Endothelial cell of umbilical vein (primary cell): Measurements from ENCODE around the gene MBD2. TPM values are rescaled to one million over a fixed set of nuclear protein-coding genes. Genes with fewer than 3 reads are reported as not detected.

ENCODE experiments used
- BruUV-seq: library from RNA; stranded (reverse); fragments of 400-500 nt; replicated peaks from 2 replicates; lab custom pipeline; 2021; lab: Mats Ljungman, UMichigan
- CTCF ChIA-PET: fragments of 300-600, 350-600 bp; sonication (Branson Sonifier 250); formaldehyde crosslinking; loops from one replicate; lab custom pipeline; 2021; ENCODE audit warnings: antibody characterized with exemption, inconsistent platforms; lab: Charles Lee
- POLR2A ChIA-PET: fragments of 300-600, 350-600 bp; sonication (Branson Sonifier 250); formaldehyde crosslinking; loops from one replicate; lab custom pipeline; 2021; ENCODE audit warnings: antibody characterized with exemption, inconsistent platforms; lab: Charles Lee
- DNase-seq: peaks from one replicate; pipeline ENCODE4 v3.0.0-alpha.2; 2011; ENCODE audit warnings: low read depth, low spot score
- FAIRE-seq: peaks from 2 replicates; lab custom pipeline; 2011; peaks lifted over from hg19 to GRCh38; lab: Jason Lieb, UNC
- H2AFZ ChIP-seq: 2 replicates; pipeline ENCODE4 v1.6.0; 2012; ENCODE audit warnings: low read depth, low read length, control low read depth, inconsistent platforms
- H3K27ac ChIP-seq: 2 replicates; pipeline ENCODE4 v1.5.1; 2011; ENCODE audit warnings: low read depth, mild to moderate bottlenecking, control low read depth, low read length, moderate library complexity; ENCODE audit not compliant: insufficient read depth
- H3K27me3 ChIP-seq, 2 experiments: 2 replicates each; pipeline versions ENCODE4 v1.6.0 to v1.6.1; 2011; ENCODE audit warnings: low read length in 2 of 2, mixed read lengths in 1 of 2; ENCODE audit not compliant: control insufficient read depth in 2 of 2, insufficient read depth in 2 of 2
- H3K36me3 ChIP-seq, 2 experiments: 2 replicates in 1 of 2; 3 replicates in 1 of 2; pipeline ENCODE4 v1.5.1; 2011; ENCODE audit warnings: low read length in 2 of 2, mild to moderate bottlenecking in 1 of 2, moderate library complexity in 1 of 2; ENCODE audit not compliant: control insufficient read depth in 2 of 2, insufficient read depth in 2 of 2; ENCODE audit errors: extremely low read depth in 1 of 2
- H3K4me1 ChIP-seq: 3 replicates; pipeline ENCODE4 v1.5.1; 2011; ENCODE audit warnings: mild to moderate bottlenecking, low read length; ENCODE audit not compliant: control insufficient read depth, insufficient read depth; ENCODE audit errors: extremely low read depth
- H3K4me2 ChIP-seq: 2 replicates; pipeline ENCODE4 v1.6.1; 2011; ENCODE audit warnings: low read length, control low read depth, mixed read lengths; ENCODE audit not compliant: insufficient read depth
- H3K4me3 ChIP-seq, 3 experiments: fragments of 200-600 bp in 1 of 3; sonication (generic), shearing (Covaris generic) in 1 of 3; replicated peaks in 1 of 3; 2 replicates each; pipeline ENCODE4 v1.5.1; 2011 to 2016; ENCODE audit warnings: control low read depth in 3 of 3, low read length in 3 of 3, mild to moderate bottlenecking in 2 of 3, inconsistent platforms in 1 of 3, low read depth in 1 of 3, moderate library complexity in 1 of 3; ENCODE audit not compliant: insufficient read depth in 1 of 3
- H3K79me2 ChIP-seq: 2 replicates; pipeline ENCODE4 v1.6.0; 2012; ENCODE audit warnings: low read length, inconsistent platforms; ENCODE audit not compliant: control insufficient read depth, insufficient read depth
- H3K9ac ChIP-seq: replicated peaks from 2 replicates; pipeline ENCODE3; 2011; ENCODE audit warnings: low read length, control low read depth; ENCODE audit not compliant: insufficient read depth; ENCODE audit errors: extremely low read depth
- H3K9me1 ChIP-seq: replicated peaks from 3 replicates; pipeline ENCODE4 v1.6.0; 2011; ENCODE audit warnings: mild to moderate bottlenecking, low read length; ENCODE audit not compliant: control insufficient read depth, insufficient read depth; ENCODE audit errors: extremely low read depth
- H3K9me3 ChIP-seq: replicated peaks from 2 replicates; pipeline ENCODE4 v1.5.1; 2012; ENCODE audit warnings: low read length, inconsistent platforms; ENCODE audit not compliant: control insufficient read depth, insufficient read depth
- H4K20me1 ChIP-seq: replicated peaks from 2 replicates; pipeline ENCODE3; 2011; ENCODE audit warnings: mild to moderate bottlenecking, low read length; ENCODE audit not compliant: control insufficient read depth, insufficient read depth; ENCODE audit errors: extremely low read depth
- EZH2 ChIP-seq: IDR thresholded peaks from 2 replicates; pipeline ENCODE4 v1.6.1; 2012; ENCODE audit warnings: borderline replicate concordance, low read depth, mild to moderate bottlenecking, moderate library complexity, low read length, inconsistent platforms; ENCODE audit not compliant: severe bottlenecking
- FOS ChIP-seq: IDR thresholded peaks from 2 replicates; pipeline ENCODE4 v1.6.1; 2011; ENCODE audit warnings: mild to moderate bottlenecking, low read length, moderate library complexity, borderline replicate concordance; ENCODE audit not compliant: insufficient read depth
- GATA2 ChIP-seq: IDR thresholded peaks from 2 replicates; pipeline ENCODE4 v1.7.0; 2011; ENCODE audit warnings: low read depth, mild to moderate bottlenecking, moderate library complexity, mixed read lengths, low read length; ENCODE audit not compliant: insufficient read length, insufficient read depth
- JUN ChIP-seq: IDR thresholded peaks from 2 replicates; pipeline ENCODE4 v1.6.1; 2011; ENCODE audit warnings: borderline replicate concordance, low read depth; ENCODE audit not compliant: insufficient read length, insufficient read depth
- MYC ChIP-seq: IDR thresholded peaks from one replicate; pipeline ENCODE4 v1.6.1; 2011; ENCODE audit warnings: mild to moderate bottlenecking, low read depth, low read length
- POLR2A ChIP-seq: IDR thresholded peaks from 2 replicates; pipeline ENCODE4 v1.6.1; 2012; ENCODE audit warnings: low read depth, mild to moderate bottlenecking, control low read depth, low read length
- POLR2AphosphoS5 ChIP-seq: IDR thresholded peaks from 2 replicates; pipeline ENCODE4 v1.6.1; 2012; ENCODE audit warnings: low read depth, mild to moderate bottlenecking, control low read depth, low read length, moderate library complexity; ENCODE audit not compliant: insufficient read depth
- dilution Hi-C: fragments of 300-500 bp; cut with MboI; formaldehyde crosslinking; loops from one replicate; pipeline ENCODE4 v1.15.0; 2019; ENCODE audit warnings: low sequenced_read_pairs; ENCODE audit not compliant: extremely low pct_ligation_motif_present
- intact Hi-C: fragments of 100-400 bp; cut with micrococcal nuclease; formaldehyde crosslinking; loops from one replicate; pipeline ENCODE4 v1.10.0; 2022
- polyA plus RNA-seq, 4 experiments: library from polyadenylated mRNA; depleted of rRNA in 3 of 4; stranded (reverse) in 3 of 4; unstranded in 1 of 4; fragments of >200 nt; gene quantifications; 2 replicates each; pipeline versions ENCODE4 v1.2.1 to v1.2.3, GENCODE V29; 2011 to 2012; ENCODE audit warnings: missing spikeins in 1 of 4
- total RNA-seq: library from RNA; stranded (reverse); gene quantifications from 2 replicates; pipeline ENCODE4 v1.2.3, GENCODE V29; 2021
- TF ChIP-seq, protein P1 (sequence below): IDR thresholded peaks from 2 replicates; pipeline ENCODE4 v1.6.1; 2011; ENCODE audit not compliant: insufficient read depth, insufficient read length
- TF ChIP-seq, protein P2 (sequence below), 2 donors: IDR thresholded peaks; 1 replicate in 1 of 2; 2 replicates in 1 of 2; pipeline ENCODE4 v1.5.1; 2011; ENCODE audit warnings: low read length in 2 of 2, mild to moderate bottlenecking in 2 of 2, moderate library complexity in 2 of 2, control low read depth in 1 of 2, inconsistent platforms in 1 of 2, low read depth in 1 of 2; ENCODE audit not compliant: insufficient read depth in 1 of 2; ENCODE audit errors: extremely low read depth in 1 of 2

Gene MBD2
- total and polyA plus RNA-seq, 2 donors (not counting 3 experiments of a cell fraction or from before 2014, with no cell fraction given), result 86.8 to 110 TPM

DNA sequence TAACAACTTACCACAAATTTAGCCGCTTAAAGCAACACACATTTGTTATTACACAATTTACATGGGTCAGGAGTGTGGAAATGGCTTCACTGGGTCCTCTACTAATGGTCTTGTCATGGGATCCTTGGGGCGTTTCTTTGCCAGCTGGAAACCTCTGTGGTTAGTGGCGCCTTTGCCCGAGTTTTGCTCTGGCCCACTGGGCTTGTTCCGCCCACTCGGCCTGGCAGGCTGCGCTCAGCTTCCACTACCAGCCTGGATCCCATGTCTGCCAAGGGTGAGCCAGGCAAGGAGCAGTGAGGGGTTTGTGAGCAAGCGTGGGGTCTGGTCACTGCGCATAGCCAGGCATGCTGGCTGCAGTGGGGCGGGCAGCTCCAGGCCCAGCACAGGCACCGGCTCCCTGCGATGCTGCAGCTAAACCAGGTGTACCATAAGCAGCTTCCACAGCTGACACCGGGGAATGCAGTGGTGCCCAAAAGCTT lies 16.2 kb upstream of the MBD2 start:
- no TSS peak for BruUV-seq

More for the DNA sequence above, 16.2 kb upstream of the MBD2 start:
- Histone ChIP-seq H3K27ac (no peak overlapping the region), H3K9me3 (no peaks in the 10 kb centered on the region), H3K4me3 (no peak overlapping the region), H4K20me1 (no peaks in the 10 kb centered on the region), H3K9me1 (no peaks in the 10 kb centered on the region), H3K79me2 (no peaks in the 10 kb centered on the region), H3K9ac (no peak overlapping the region), H3K4me1 (peaks cover 29% of the 10 kb centered on the region), H3K27me3 (no peaks in the 10 kb centered on the region), H3K4me2 (no peak overlapping the region), H3K36me3 (no peaks in the 10 kb centered on the region), H2AFZ (no peak overlapping the region)
- TF ChIP-seq POLR2AphosphoS5 (no peak), JUN (no peak), FOS (no peak), GATA2 (no peak), MYC (no peak), EZH2 (no peak), POLR2A (no peak)
- TF ChIP-seq, protein P1, sequence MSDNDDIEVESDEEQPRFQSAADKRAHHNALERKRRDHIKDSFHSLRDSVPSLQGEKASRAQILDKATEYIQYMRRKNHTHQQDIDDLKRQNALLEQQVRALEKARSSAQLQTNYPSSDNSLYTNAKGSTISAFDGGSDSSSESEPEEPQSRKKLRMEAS, result no peak
- TF ChIP-seq, protein P2, sequence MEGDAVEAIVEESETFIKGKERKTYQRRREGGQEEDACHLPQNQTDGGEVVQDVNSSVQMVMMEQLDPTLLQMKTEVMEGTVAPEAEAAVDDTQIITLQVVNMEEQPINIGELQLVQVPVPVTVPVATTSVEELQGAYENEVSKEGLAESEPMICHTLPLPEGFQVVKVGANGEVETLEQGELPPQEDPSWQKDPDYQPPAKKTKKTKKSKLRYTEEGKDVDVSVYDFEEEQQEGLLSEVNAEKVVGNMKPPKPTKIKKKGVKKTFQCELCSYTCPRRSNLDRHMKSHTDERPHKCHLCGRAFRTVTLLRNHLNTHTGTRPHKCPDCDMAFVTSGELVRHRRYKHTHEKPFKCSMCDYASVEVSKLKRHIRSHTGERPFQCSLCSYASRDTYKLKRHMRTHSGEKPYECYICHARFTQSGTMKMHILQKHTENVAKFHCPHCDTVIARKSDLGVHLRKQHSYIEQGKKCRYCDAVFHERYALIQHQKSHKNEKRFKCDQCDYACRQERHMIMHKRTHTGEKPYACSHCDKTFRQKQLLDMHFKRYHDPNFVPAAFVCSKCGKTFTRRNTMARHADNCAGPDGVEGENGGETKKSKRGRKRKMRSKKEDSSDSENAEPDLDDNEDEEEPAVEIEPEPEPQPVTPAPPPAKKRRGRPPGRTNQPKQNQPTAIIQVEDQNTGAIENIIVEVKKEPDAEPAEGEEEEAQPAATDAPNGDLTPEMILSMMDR (IDR thresholded peaks at IDR 0.05; ENCODE audit: extremely low read depth in 1 of 2, insufficient read depth in 1 of 2, low read depth in 1 of 2, low read length in 2 of 2), result no peak
- CTCF ChIA-PET, result interaction anchor here (1.3 to 3.8 kb wide), 4 partner anchors 11 to 113 kb away, joined by 3 to 14 read pairs (median 6); no protein-coding TSS in a partner anchor
- DNase-seq (no peak), FAIRE-seq (no peak)
- intact Hi-C loops (no loop called here), dilution Hi-C loops (no loop called here)
- POLR2A ChIA-PET, result no interaction called here
